ENCODE measurements around the gene TSPAN6. TPM values are rescaled to one million over a fixed set of nuclear protein-coding genes. Genes with fewer than 3 reads are reported as not detected.

The TSPAN6 gene
- total and polyA plus RNA-seq, 4 donors, result 42.6 to 97.6 (median 54.6) TPM

GRCh38 chrX:100649550-100650356 is 13.1 kb upstream of the TSPAN6 start (continued):
- TF ChIP-seq NR2F2 (IDR thresholded peaks at IDR 0.05), result peak; percentile 19
- peak; percentile 50 for TF ChIP-seq MAX (IDR thresholded peaks at IDR 0.05)
- TF ChIP-seq YY1 (IDR thresholded peaks at IDR 0.05), result peak; percentile 66
- TF ChIP-seq FOXA1 (IDR thresholded peaks at IDR 0.05), result no peak
- peak; percentile 61 to 63 for TF ChIP-seq RXRA (IDR thresholded peaks at IDR 0.05)

GRCh38 chrX:100648458-100649417 is 12.1 kb upstream of the TSPAN6 start:
- Histone ChIP-seq H3K27me3 (ENCODE audit: control insufficient read depth in 4 of 4, insufficient read depth in 4 of 4, low read length in 3 of 4) (peaks cover 0 to 5% (median 0%) of the 10 kb centered on the region in 4 donors), H3K9ac (ENCODE audit: low read depth in 1 of 2, low read length in 2 of 2) (peak overlapping the region in 1 of 2 donors; percentile 32), H3K36me3 (ENCODE audit: control insufficient read depth in 4 of 4, insufficient read depth in 3 of 4, low read depth in 1 of 4, low read length in 3 of 4) (no peaks in the 10 kb centered on the region), H3K27ac (ENCODE audit: low read depth in 1 of 2, low read length in 2 of 2) (peak overlapping the region; percentile 84 to 95), H3K9me3 (ENCODE audit: control insufficient read depth in 4 of 4, low read length in 3 of 4) (no peaks in the 10 kb centered on the region), H3K4me1 (ENCODE audit: control insufficient read depth in 4 of 4, insufficient read depth in 4 of 4, low read length in 3 of 4) (peaks cover 13 to 45% (median 34%) of the 10 kb centered on the region in 4 donors), H3K4me3 (ENCODE audit: low read depth in 1 of 3, low read length in 3 of 3) (no peak overlapping the region)
- no peak for DNase-seq (ENCODE audit: low spot score)
- TF ChIP-seq ZBTB33 (IDR thresholded peaks at IDR 0.05) (peak; percentile 20), NR2F2 (IDR thresholded peaks at IDR 0.05) (no peak), TAF1 (conservative IDR thresholded peaks at IDR 0.05) (no peak), RXRA (IDR thresholded peaks at IDR 0.05) (peak; percentile 47 to 57), ATF3 (IDR thresholded peaks at IDR 0.05) (no peak), HNF4G (IDR thresholded peaks at IDR 0.05) (peak; percentile 58), HNF4A (conservative IDR thresholded peaks at IDR 0.05) (peak; percentile 86 to 89), SP1 (IDR thresholded peaks at IDR 0.05) (peak; percentile 87), RAD21 (IDR thresholded peaks at IDR 0.05) (no peak), FOXA2 (IDR thresholded peaks at IDR 0.05) (no peak), MAX (IDR thresholded peaks at IDR 0.05) (peak; percentile 57), JUND (IDR thresholded peaks at IDR 0.05) (peak in 1 of 2 donors; percentile 35), EGR1 (IDR thresholded peaks at IDR 0.05; ENCODE audit: low read depth in 2 of 2) (peak in 1 of 2 donors; percentile 0), GABPA (IDR thresholded peaks at IDR 0.05 in 1 of 2, conservative IDR thresholded peaks at IDR 0.05 in 1 of 2) (no peak), YY1 (IDR thresholded peaks at IDR 0.05) (peak; percentile 36), REST (IDR thresholded peaks at IDR 0.05) (peak; percentile 9), CTCF (IDR thresholded peaks at IDR 0.05; ENCODE audit: low read depth, low read length, missing input control) (no peak), FOXA1 (IDR thresholded peaks at IDR 0.05) (no peak)
- WGBS, result 35% methylated on average over 8 of the region's 8 CpGs

All from liver (tissue), 9 donors.